H9 (cell line): ENCODE data around the gene RRP36. TPM values are rescaled to one million over a fixed set of nuclear protein-coding genes. Genes with fewer than 3 reads are reported as not detected.

Experiments
- DNase-seq: peaks from one replicate; pipeline ENCODE4 v3.0.0-alpha.2; 2017
- H2AFZ ChIP-seq: one replicate; pipeline ENCODE4 v1.6.1; 2013; ENCODE audit warnings: mild to moderate bottlenecking, low read length, control low read depth, moderate library complexity
- H2AK5ac ChIP-seq: 2 replicates; pipeline ENCODE4 v1.6.1; 2013; ENCODE audit warnings: low read length, control low read depth, mixed read lengths; ENCODE audit not compliant: insufficient read length
- H2BK120ac ChIP-seq: one replicate; pipeline ENCODE4 v1.6.1; 2013; ENCODE audit warnings: low read depth, mild to moderate bottlenecking, low read length, control low read depth, inconsistent platforms; ENCODE audit not compliant: poor library complexity, severe bottlenecking
- H2BK12ac ChIP-seq: 2 replicates; pipeline ENCODE4 v1.6.1; 2013; ENCODE audit warnings: low read length, control low read depth, mixed read lengths, low read depth; ENCODE audit not compliant: insufficient read length
- H2BK15ac ChIP-seq: 2 replicates; pipeline ENCODE4 v1.6.1; 2013; ENCODE audit warnings: low read depth, low read length, control low read depth
- H2BK20ac ChIP-seq: one replicate; pipeline ENCODE4 v1.6.1; 2013; ENCODE audit warnings: low read depth, mild to moderate bottlenecking, low read length, control low read depth, inconsistent platforms; ENCODE audit not compliant: poor library complexity, severe bottlenecking
- H2BK5ac ChIP-seq: 2 replicates; pipeline ENCODE4 v1.6.1; 2013; ENCODE audit warnings: low read length, control low read depth, mixed read lengths; ENCODE audit not compliant: insufficient read length
- H3K14ac ChIP-seq: 2 replicates; pipeline ENCODE4 v1.6.1; 2013; ENCODE audit warnings: low read length, control low read depth; ENCODE audit not compliant: insufficient read depth
- H3K18ac ChIP-seq: 2 replicates; pipeline ENCODE4 v1.6.1; 2013; ENCODE audit warnings: low read depth, mild to moderate bottlenecking, mixed read lengths, low read length, control low read depth; ENCODE audit not compliant: insufficient read length
- H3K23ac ChIP-seq: 2 replicates; pipeline ENCODE4 v1.6.1; 2013; ENCODE audit warnings: low read length, control low read depth, mixed read lengths, low read depth; ENCODE audit not compliant: insufficient read length
- H3K23me2 ChIP-seq: 2 replicates; pipeline ENCODE4 v1.6.1; 2013; ENCODE audit warnings: low read depth, mild to moderate bottlenecking, mixed read lengths, low read length, control low read depth; ENCODE audit not compliant: insufficient read length, poor library complexity, severe bottlenecking
- H3K27ac ChIP-seq: 2 replicates; pipeline ENCODE4 v1.5.1; 2013; ENCODE audit warnings: low read length, control low read depth, mixed read lengths, low read depth; ENCODE audit not compliant: insufficient read length
- H3K27me3 ChIP-seq: 2 replicates; pipeline ENCODE4 v1.6.1; 2013; ENCODE audit warnings: low read length, control low read depth, inconsistent platforms; ENCODE audit not compliant: insufficient read depth
- H3K4ac ChIP-seq: 2 replicates; pipeline ENCODE4 v1.6.1; 2013; ENCODE audit warnings: low read depth, mild to moderate bottlenecking, control low read depth, inconsistent platforms, low read length, moderate library complexity
- H3K4me1 ChIP-seq: 2 replicates; pipeline ENCODE4 v1.6.1; 2013; ENCODE audit warnings: low read length, control low read depth, inconsistent platforms; ENCODE audit not compliant: insufficient read depth
- H3K4me2 ChIP-seq: 2 replicates; pipeline ENCODE4 v1.6.1; 2013; ENCODE audit warnings: low read length, control low read depth, mixed read lengths; ENCODE audit not compliant: insufficient read length, insufficient read depth
- H3K56ac ChIP-seq: 2 replicates; pipeline ENCODE4 v1.6.1; 2013; ENCODE audit warnings: low read depth, mild to moderate bottlenecking, mixed read lengths, low read length, control low read depth; ENCODE audit not compliant: insufficient read length
- H3K79me1 ChIP-seq: 2 replicates; pipeline ENCODE4 v1.6.1; 2013; ENCODE audit warnings: low read depth, mild to moderate bottlenecking, moderate library complexity, low read length, control low read depth, inconsistent platforms; ENCODE audit not compliant: insufficient read depth, poor library complexity, severe bottlenecking
- H3K79me2 ChIP-seq: 2 replicates; pipeline ENCODE4 v1.6.1; 2013; ENCODE audit warnings: low read length, control low read depth, inconsistent platforms; ENCODE audit not compliant: insufficient read depth
- H3K9ac ChIP-seq: 2 replicates; pipeline ENCODE4 v1.6.1; 2013; ENCODE audit warnings: low read length, control low read depth, mixed read lengths; ENCODE audit not compliant: insufficient read length; ENCODE audit errors: extremely low read depth
- H3K9me3 ChIP-seq: one replicate; pipeline ENCODE4 v1.6.1; 2013; ENCODE audit warnings: low read depth, low read length, inconsistent platforms; ENCODE audit not compliant: control insufficient read depth
- H3T11ph ChIP-seq: one replicate; pipeline ENCODE4 v1.6.1; 2013; ENCODE audit warnings: mild to moderate bottlenecking, low read length, control low read depth, inconsistent platforms
- H4K20me1 ChIP-seq: one replicate; pipeline ENCODE4 v1.6.1; 2013; ENCODE audit not compliant: control insufficient read depth, insufficient read length, insufficient read depth
- H4K5ac ChIP-seq: 2 replicates; pipeline ENCODE4 v1.6.1; 2013; ENCODE audit warnings: low read depth, mild to moderate bottlenecking, mixed read lengths, low read length, control low read depth; ENCODE audit not compliant: insufficient read length
- H4K8ac ChIP-seq: replicated peaks from 2 replicates; pipeline ENCODE4 v1.6.1; 2013; ENCODE audit warnings: low read length, control low read depth, mixed read lengths, low read depth; ENCODE audit not compliant: insufficient read length
- H4K91ac ChIP-seq: 2 replicates; pipeline ENCODE4 v1.6.1; 2013; ENCODE audit warnings: low read depth, mild to moderate bottlenecking, moderate library complexity, mixed read lengths, low read length, control low read depth; ENCODE audit not compliant: insufficient read length
- H3K27ac Mint-ChIP-seq, 3 experiments: 2 replicates in 2 of 3; 3 replicates in 1 of 3; pipeline ENCODE4 v1.8.0; 2020 to 2021; ENCODE audit warnings: mixed read lengths in 3 of 3, mild to moderate bottlenecking in 1 of 3, moderate library complexity in 1 of 3
- H3K27me3 Mint-ChIP-seq: 2 replicates; pipeline ENCODE4 v1.8.0; 2021; ENCODE audit warnings: low read depth, mild to moderate bottlenecking, moderate library complexity, mixed read lengths
- H3K36me3 Mint-ChIP-seq, 3 experiments: 2 replicates in 2 of 3; 3 replicates in 1 of 3; pipeline ENCODE4 v1.8.0; 2020 to 2021; ENCODE audit warnings: low read depth in 3 of 3, mixed read lengths in 3 of 3; ENCODE audit not compliant: insufficient read depth in 1 of 3
- H3K4me1 Mint-ChIP-seq, 2 experiments: 2 replicates each; pipeline ENCODE4 v1.8.0; 2020; ENCODE audit warnings: mixed read lengths in 2 of 2
- H3K4me3 Mint-ChIP-seq, 2 experiments: 2 replicates in 1 of 2; 3 replicates in 1 of 2; pipeline ENCODE4 v1.8.0; 2020 to 2021; ENCODE audit warnings: mild to moderate bottlenecking in 2 of 2, mixed read lengths in 2 of 2, moderate library complexity in 1 of 2
- H3K9me3 Mint-ChIP-seq, 2 experiments: 2 replicates in 1 of 2; 3 replicates in 1 of 2; pipeline ENCODE4 v1.8.0; 2020; ENCODE audit warnings: mild to moderate bottlenecking in 2 of 2, mixed read lengths in 2 of 2, moderate library complexity in 1 of 2
- CTCF ChIP-seq: fragments of 200-600 bp; sonication (generic); conservative IDR thresholded peaks from 3 replicates; pipeline ENCODE4 v1.8.0; 2021; ENCODE audit warnings: antibody characterized with exemption, mild to moderate bottlenecking
- WGBS: extraction: QIAGEN DNeasy Blood & Tissue Kit; methylation state at CpG from one replicate; pipeline ENCODE4 v1.1.7; 2013; ENCODE audit warnings: missing lambda C conversion rate, low lambda C conversion rate, mixed read lengths; ENCODE audit not compliant: insufficient read length; ENCODE audit errors: extremely low coverage; 5-methylcytosine and 5-hydroxymethylcytosine counted together
- total RNA-seq: library from RNA; stranded (reverse); gene quantifications from 2 replicates; pipeline ENCODE4 v1.2.1, GENCODE V29; 2021

The RRP36 gene
- total RNA-seq, 1 experiment from 2014 or later: 117 TPM

GRCh38 chr6:43038727-43039126, 17.3 kb downstream of the RRP36 start:
- Histone ChIP-seq H4K20me1 (no peaks in the 10 kb centered on the region), H3K27ac (no peak overlapping the region), H3T11ph (no peak overlapping the region), H3K14ac (no peak overlapping the region), H2BK12ac (no peak overlapping the region), H4K8ac (no peak overlapping the region), H2AK5ac (no peak overlapping the region), H3K9me3 (no peaks in the 10 kb centered on the region), H3K23ac (no peak overlapping the region), H2BK20ac (no peak overlapping the region), H4K91ac (no peak overlapping the region), H3K4me1 (no peaks in the 10 kb centered on the region), H2BK5ac (no peak overlapping the region), H3K27me3 (no peaks in the 10 kb centered on the region), H3K56ac (no peak overlapping the region), H3K23me2 (no peaks in the 10 kb centered on the region), H3K18ac (no peak overlapping the region), H2AFZ (no peak overlapping the region), H2BK120ac (no peak overlapping the region), H3K79me2 (no peaks in the 10 kb centered on the region), H4K5ac (no peak overlapping the region), H3K4me2 (no peak overlapping the region), H3K4ac (no peak overlapping the region), H3K79me1 (no peaks in the 10 kb centered on the region), H3K9ac (no peak overlapping the region), H2BK15ac (no peak overlapping the region)
- Mint-ChIP-seq H3K9me3 (no peaks in the 10 kb centered on the region; a peak in 1 of 5 replicates), H3K4me3 (no peak overlapping the region; a peak in 1 of 5 replicates), H3K27me3 (no peaks in the 10 kb centered on the region; the same call in none of the 2 replicates), H3K36me3 (peaks cover 35 to 84% (median 68%) of the 10 kb centered on the region in 3 experiments), H3K27ac (no peak overlapping the region; a peak in 2 of 7 replicates), H3K4me1 (no peaks in the 10 kb centered on the region)
- TF ChIP-seq CTCF: no peak
- peak; percentile 18 for DNase-seq
- WGBS: no CpG with 5 or more reads among the region's 9 CpGs
